NCI-H2171 treated with DMSO at 0.1 percent for 48 hours (cell line): ENCODE measurements around the gene ZNF775.

Source experiments
- DNase-seq: peaks from one replicate; lab custom pipeline; 2025; lab: John Stamatoyannopoulos, UW

ZNF775 gene

DNA sequence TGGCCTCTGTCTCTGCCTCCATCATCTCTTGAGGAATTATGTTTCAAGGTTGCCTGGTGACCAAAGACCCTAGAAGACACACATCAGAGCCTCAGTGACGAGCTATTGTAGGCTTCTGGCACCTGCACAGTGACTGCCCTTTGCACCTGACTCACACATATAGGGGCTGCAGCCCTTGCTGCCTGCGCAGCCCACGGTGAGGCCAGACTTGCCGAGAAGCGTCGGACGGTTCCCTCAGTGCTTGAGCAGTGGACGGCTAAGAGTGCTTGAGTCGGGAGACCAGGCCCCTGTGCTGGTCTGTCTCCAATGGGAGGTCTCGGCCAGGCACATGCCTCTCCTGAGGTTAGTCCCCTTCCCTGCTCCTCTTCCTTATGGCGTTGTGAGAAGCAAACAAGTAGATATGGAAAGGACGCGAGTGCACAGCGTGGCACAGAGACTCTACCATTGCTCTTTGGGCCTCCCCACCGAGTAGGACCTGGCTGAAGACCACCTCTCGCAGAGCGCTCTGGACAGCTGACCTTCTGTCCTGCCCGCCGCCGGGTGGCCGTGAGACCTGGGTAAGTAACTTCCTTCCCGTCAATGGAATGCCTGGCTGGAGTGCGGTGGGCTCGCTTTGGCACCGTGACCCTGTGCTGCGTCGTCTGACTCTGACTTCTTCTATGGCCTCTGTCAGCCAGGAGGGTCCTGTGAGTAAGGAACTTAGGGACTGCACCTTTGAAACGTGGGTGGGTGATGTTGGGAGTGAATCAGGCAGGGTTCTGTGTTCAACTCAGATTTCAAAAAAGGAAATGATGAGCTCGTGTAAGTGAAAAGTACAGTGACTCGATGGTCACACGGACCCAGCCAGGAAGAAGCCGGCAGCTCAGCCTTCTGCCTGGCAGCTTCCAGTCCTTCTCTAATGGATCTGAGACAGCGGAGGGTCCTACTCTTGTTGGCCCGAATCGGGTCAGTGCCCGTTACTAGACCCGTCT, 33.7 kb downstream of the ZNF775 start:
- no peak for DNase-seq

DNA sequence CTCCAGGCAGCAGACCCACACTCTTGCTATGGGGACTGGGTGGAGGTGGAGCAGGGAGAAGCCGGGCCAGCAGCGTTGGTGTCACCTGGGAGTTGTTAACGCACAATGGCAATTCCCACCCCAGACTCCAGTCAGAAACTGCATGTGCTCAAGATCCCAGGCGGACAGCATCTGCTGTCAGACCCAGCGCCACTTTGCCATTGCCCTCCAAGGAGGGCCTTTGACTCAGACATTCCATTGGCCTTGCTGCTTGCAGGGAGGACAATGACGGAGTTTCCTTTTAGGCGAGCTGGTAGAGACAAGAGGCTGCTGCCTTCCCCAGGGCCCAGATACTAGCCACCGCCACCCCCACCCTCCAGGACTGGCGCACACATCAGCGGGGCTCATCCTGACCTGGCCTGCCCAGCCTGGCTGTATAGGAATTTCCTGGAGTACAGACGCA, 34.5 kb downstream of the ZNF775 start:
- DNase-seq, result no peak

DNA sequence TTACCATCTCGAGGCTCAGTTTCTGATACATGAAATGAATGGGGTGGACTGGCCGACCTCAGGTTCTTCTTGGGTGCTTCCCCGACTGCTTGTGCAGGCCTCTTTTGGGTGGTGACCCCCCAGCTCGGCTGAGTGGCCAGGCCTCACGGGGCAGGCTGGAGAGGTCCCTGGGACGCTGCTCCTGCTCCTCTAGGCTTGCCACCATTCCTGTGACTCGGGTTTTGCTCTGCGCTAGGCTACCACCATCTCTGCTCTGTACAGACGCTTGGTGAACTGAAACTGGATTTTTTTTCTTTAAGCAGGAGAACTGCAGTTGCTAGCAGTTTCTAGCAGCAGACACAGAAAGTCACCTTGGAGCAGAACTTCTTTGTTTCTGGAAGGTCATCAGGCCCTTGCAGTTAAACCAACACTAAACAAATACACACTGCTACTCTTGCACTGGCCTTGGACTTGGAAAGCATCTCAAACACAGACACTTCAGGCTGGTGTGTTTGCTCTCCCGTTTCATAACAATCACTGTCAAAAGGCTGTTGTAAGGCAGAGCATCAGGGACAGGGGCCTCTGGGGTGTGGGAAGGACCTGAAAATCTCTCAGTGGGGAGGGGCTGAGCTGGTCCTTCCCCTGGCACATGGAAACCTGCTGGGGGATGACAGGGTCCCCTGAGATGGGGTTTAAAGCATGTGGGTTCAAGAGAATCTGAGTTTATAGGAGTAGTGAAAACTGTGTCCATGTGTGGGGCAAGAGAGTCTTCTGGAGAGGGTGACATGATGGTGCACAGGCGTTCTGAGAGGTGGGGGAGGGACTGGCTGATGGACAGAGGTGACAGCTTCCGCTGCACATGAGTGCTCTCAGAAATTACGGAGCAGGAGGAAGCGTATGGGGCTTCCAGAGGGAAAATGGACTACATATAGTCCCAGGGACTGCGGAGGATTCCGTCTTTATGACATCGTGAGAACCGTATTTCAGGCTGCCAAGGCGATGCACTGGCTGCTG, 36.3 kb downstream of the ZNF775 start:
- DNase-seq, result no peak

DNA sequence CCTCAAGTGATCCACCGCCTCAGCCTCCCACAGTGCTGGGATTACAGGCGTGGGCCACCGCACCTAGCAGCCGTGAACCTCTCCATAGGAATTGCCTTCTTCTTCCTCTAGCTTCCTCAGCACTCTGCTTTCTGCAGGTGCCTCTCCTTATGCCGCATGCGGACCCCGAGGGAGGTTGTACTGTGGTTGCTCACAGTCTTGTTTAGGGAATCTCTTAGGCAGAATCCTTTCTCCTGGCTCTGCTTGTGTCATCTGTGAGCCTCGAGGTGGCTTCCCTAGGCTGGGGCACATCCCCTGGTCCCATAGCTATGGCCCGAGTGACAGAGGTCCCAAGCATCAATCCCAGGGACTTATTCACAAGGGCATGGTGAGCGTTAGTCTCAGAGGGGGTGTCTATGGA, 38.1 kb downstream of the ZNF775 start:
- DNase-seq, result no peak

DNA sequence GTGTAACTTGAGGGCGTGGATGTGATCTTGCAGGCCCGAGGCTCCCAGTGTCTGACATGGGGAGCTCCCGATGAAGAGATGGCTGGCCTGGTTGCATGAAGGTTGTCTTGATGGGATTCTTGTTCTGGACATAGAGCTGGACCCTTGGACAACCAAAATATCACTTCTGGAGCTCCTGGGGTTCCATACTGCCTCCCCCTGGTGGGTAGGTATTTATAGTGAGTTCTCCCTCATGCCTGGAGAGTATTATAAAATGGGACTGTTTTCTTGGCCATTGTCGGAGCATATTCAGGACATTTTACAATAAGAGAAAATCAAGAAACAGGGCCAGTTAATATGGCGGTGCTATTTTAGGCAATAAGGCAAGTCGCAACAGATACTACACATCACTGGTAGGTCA, 38.7 kb downstream of the ZNF775 start:
- DNase-seq, result no peak

DNA sequence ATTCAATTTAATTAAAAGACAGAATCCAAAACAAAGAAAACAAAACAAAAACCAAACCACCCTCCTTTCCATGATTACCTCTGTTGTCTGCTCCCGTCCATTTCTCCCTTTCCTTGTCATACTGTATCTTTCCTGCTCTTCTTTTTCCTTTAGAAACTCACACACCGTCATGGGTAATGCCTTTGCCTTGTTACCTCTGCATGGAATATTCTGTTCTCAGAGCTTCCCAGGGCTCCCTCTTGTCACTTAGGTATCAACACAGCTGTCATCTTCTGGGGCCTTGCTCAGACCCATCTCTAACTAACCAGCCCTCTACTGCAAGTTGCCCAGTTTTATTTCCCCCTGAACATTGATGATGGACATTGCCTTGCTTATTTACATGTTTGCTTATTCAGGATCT, 41.1 kb downstream of the ZNF775 start:
- no peak for DNase-seq

DNA sequence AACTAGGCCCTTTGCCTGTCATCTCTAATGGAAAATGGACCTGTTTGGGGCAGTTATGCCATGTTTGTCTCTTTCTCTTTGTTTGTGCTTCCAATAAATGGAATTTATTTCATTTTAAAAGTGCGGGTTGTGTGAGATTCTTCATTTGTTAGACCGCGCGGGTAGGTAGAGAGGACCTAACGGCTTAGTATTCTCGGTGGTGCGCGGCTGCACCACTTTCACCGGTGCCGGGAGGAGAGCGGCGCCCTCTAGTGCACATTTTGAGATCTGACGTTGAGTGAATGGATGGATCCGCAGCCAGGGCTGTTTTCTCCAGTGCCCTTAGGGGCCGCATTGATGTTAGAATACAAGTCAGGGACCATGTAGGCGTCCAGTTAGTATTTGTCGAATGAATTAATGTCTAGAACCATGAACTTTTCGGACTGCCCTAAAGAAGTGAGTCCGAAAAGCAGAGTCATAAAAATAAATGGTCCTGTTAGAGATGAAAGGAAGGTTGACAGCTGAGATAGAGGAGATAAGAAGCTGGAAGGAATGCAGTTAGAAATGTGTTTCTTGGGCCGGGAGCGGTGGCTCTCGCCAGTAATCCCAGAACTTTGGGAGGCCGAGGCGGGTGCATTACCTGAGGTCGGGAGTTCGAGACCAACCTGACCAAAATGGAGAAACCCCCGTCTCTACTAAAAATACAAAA, 42.0 kb downstream of the ZNF775 start:
- DNase-seq, result peak; percentile 36

DNA sequence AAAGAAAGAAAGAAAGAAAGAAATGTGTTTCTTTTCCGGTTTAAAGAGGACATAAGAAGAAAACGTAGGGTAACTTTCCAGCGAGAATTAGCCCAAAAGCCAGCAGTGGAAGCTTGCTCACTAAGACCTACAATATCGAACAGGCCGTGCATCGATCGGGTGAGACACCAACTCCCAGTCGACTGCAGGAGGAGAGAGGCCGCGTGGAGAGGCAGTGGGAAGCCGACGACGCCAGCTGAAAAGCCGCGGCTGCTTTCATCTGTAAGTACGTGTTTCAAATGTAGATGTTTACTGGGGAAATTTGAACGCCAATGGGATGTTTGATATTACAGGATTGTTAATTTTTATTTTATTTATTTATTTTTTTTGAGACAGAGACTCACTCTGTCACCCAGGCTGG, 42.7 kb downstream of the ZNF775 start:
- no peak for DNase-seq

DNA sequence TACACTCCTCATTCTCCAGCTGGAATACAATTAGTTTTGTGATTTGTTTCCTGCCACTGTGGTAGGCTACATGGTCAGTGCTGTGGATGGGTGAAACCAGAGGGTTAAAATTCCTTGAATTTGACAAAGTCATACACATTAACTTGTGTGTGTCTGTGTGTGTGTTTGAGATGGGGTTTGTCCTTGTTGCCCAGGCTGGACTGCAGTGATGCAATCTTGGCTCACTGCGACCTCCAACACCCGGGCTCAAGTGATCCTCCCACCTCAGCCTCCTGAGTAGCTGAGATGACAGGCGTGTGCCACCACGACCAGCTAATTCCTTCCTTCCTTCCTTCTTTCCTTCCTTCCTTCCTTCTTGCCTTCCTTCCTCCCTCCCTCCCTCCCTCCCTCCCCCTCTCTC, 46.5 kb downstream of the ZNF775 start:
- DNase-seq, result no peak

DNA sequence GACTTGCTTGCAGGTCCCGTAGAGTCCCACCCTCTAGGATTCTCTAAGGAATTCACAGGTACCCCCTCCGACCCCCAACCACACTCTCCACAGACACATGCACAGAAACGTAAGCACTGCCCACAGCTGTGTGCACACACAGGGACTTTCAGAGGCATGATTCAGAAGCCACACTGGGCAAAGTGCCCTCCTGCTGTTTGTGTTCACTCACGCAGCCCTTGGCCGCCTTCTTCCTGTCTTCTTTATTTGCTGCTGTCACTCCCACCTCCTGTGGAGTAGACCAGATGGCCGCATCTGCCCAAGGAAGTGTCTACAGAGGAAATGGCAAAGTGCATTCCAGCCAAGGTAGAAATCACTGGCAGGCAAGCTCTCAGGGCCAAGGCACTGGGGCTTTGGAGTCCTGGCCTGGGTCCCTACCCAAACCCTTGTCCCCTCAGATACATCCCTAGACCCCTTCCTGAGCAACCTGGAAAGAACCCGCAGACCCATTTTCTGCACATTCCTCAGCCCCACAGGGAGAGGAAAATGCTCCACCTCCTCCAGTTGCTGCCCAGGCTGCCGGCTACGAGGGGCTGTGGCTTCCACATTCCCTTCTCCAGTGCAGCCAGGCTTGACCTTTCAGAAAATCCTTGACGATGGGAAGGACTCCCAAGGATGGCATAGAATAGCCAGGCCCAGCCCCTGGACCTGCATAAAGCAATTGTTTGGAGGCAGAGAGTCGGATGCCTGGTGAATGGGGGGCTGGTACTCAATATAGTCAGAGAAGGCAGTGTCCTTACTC, 49.7 kb downstream of the ZNF775 start:
- DNase-seq, result peak; percentile 88

DNA sequence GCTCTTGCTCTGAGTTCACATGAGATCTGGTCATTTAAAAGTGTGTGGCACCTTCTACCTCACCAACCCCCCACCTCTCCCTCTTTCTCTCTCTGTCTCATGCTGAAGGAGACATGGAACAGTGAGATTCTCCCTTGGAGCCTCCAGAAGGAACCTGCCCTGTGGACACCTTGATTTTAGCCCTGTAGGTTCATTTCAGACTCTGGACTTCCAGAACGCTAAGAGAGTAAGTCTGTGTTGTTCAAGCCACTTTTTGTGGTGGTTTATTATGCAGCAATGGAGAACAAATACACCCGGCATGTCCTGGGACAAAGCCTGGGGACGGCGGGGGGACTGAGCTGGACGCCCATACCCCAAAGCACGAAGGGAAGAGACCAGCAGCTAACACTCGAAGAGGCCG, 50.6 kb downstream of the ZNF775 start:
- DNase-seq, result no peak

DNA sequence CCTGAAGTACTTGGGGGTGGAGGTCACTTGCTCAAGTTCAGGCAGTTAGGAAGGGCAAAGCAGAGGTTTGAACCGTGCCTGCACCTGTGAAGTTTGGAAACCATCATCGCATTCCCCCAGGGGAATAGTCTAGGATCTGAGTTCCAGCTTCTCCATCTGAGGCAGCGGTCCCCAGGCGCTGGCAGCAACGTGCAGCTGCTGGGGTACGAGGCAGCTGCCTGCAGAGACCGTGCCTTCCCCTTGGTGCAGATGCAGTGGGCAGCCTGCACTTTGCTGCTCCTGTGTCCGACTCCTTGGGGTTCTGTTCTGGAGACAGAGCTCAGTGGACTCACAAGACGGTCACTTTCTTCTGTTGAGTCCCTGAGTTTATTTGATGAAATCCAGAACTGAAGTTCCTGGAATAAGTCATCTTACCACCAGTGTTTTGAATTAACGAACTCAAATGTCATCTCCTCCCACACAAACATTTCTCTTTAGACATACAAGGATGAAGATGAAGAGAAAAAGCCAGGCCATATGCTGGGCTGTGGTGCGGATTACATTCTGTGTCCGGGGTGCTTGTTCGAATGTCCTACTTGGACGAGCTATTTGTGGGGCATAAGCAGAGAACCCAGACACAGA, 51.4 kb downstream of the ZNF775 start:
- DNase-seq, result no peak

DNA sequence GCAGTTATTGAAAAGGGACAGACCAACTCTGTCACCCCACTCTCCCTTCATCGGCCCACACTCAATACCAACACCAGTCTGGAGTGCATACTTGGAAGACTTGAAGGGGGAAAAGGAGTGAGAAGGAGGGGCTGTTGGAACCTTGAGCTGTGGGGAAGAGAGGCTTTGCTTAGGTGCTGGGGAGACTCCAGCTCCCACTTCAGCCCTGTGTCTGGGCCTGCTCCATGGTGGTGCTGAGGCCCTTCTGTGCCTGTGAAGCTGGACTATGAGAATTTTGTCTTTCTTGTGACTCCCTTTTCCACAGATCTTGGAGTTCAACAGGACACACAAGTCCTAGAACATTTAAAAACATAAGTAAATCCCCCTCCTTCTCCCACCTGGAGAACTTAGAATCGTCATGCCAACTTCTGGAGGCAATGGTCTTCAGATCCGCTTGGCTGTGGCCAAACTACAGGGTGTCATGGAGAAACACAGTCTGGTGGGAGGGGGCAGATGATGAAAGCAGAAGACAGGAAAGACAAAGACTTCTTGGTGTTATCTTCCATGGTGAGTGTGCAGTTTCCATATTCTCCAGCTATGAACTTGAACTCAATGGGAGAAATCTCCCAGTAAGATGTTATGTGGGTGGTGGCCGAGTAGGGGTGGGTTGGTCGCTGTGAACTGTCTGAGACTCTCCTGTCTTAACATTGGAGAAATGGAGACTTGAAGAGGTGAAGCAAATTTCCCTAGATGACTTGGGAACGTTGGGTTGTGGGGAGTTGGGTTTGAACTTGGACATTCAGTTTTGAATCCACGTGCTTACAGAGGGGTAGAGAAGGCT, 52.9 kb downstream of the ZNF775 start:
- no peak for DNase-seq

DNA sequence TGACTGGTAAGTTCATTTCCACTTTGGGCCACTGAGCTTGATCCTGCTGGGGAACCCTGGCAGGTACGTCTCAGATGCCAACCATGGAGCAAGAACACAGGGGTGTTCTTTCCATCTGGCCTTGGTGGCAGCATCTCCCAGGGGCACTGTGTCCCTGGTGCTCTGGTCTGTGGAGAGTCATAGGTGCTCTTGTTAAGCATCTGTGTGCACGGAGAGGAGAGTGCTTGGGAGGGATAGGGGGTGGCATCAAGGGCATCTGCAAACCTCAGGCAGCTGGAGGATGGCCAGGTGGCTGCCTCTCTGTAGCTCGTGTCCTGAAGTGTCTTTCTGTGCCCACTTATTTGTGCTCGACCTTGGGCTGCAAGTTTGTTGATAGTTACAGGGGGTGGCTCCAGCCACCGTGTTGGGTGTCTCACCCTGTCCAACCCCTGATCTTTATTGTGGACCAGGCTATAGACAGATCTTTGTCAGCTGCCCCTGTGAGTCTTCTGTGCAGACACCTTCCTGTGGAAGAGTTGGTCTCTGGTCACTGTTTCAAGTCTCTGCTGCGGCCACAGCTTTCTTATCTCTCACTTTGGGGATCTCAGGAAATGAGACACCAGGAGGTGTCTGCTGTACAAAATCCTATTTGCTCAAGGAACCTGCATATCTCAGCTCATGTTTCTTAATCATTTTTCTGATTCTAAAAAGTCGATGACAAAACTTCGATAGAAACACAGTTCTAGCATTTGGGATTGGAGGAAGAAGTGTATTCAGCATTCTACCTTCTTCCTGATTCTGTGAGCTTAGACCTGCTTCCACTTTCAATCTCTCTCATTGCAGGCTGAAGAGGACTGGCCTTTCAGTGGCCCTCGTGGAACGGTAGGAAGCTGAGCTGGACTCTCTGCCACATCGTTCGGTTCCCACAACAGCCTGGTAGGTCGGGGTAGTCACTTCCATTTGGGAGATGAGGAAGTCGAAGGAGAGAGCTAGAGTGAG, 54.1 kb downstream of the ZNF775 start:
- DNase-seq, result no peak

DNA sequence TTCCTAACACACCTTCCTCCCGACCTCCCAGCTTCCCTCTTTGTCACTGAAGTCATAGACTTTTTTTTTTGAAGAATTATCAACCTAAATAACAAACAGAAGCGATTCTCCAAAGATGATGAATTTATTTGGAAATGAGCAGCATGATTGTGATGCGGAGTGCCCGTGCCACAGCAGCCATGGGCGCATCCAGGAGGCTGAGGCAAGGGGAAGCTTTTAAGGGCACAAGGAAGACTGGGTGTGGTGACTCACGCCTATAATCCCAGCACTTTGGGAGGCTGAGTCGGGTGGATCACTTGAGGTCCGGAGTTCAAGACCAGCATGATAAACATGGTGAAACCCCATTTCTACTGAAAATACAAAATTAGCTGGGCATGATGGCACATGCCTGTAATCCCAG, 55.1 kb downstream of the ZNF775 start:
- no peak for DNase-seq

DNA sequence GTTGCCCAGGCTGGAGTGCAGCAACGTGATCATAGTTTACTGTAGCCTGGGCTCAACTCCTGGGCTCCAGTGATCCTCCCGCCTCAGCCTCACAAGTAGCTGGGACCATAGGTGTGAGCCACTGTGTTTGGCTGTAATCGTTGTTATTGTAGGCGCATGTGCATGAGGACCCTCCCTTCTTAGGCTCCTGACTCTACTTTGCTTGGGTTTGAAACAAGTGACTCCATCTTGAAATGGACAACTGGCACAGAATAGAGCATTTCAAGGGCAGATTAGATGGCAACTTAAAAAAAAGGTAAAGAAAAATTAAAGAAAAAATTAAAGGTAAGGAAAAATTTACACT, 55.9 kb downstream of the ZNF775 start:
- no peak for DNase-seq

DNA sequence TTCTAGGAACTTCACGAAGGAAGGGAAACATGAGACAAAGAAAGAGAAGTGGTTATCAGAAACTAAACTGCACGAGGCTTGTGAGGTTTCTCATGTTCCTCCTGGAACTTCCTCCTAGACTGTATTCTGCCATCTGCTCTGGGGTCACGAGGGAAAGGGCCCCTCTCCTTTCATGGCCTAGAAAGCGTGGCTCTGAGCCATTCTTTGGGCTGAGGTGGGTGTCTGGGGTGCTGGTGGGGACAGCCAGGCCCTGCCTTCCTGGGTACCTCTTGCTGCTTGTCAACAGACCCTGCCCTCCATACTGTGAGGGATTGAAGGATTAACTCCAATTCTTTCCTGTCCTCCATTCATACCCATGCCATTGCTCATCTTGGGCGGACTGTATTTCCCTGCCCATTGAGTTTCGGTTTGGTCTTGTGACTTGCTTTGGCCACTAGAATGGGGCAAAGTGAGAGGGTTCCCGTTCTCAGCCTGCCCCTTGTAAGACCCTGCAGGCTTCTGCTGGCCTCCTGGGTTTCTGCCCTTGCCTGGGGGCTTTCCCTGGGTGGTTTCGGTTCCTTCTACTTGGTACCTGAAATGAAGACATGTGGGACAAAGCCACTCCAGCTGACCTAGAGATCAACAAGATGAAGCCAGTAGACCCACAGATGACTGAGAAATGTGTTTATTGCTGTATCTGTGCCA, 56.4 kb downstream of the ZNF775 start:
- no peak for DNase-seq

DNA sequence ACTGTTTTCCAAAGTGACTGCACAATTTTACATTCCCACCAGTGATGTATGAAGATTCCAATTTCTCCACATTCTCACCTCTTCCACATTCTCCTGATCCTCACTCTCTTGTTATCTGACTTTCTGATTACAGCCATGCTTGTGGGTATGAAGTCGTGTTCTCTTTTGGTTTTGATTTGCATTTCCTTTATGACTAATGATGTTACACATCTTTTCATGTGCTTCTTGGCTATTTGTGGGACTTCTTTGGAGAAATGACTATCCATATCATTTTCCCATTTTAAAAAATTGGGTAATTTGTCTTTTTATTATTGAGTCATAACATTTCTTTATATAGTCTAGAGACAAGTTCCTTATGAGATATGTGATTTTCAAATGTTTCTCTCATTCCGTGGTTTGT, 60.8 kb downstream of the ZNF775 start:
- DNase-seq, result no peak
